ENCODE results near the gene HCFC1.

The HCFC1 gene

DNA sequence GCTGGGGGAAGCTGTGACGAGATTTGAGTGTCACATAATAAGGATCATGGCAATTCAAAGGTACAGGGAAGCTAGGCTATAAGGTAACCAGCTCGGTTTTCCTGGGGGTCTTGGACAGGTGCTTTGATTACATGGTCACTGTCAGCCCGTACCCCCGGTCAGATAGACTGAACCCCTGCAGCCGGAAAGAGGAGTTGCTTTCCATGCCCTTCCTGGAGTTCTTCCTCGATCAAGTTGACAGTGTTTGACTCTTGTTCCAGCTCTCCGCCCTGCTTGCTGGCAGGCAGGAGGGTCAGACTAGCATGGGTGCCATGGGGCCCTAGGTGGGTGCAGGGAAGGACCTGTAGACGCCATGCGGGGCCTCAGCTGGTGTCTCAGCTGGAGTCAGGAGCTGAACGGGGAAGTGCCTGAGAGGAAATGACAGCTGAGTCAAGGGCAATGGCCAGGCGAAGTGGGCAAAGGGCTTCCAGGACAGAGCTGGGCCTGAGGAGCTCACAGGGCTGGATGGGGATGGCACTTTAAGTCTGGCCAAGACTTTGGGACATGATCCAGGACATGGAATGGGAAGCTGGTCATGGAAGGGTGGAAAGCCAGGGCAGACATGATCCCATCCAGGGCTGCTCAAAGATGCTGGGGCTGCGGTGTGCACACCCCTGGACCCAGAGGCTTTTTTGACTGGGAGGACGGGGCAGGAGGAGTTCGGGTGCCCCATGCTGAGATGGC, 2.5 kb upstream of the HCFC1 start:
- DNase-seq (ENCODE audit: low read depth, low spot score): no peak

DNA sequence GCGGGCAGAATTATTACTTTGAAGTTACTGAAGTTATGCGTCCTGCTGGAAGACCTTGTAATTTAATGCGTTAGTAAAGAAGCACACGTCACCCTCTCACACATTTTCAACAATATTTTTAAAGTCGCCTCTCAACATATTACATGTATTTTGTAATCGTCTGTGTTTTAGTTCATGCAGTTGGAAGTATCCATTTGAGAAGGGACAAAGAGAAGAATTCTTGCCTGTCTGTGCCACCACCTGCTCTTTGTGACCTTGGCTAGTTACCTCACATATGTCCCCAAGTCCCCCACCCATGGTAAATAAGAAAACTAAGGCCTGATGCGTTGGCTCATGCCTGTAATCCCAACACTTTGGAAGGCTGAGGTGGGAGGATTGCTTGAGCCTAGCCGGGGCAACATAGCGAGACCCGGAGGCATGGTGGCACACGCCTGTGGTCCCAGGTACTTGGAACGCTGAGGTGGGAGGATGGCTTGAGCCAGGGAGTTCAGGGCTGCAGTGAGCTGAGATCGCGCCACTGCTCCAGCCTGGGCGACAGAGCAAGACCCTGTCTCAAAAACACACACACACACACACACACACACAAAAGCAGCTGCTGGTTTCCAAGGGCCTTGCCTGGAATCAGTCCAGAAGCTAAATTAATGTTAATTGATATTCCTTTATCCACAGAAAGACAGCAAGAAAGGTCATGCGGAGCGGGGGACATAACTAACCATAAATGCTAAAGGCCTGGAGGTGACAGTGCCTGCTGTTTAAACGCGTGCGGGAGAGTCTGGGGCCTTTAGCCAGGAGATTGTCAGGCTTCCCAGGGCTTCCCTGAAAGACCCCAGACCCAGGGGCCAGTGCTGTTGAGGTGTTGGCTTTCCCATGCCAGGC, 1.7 kb upstream of the HCFC1 start:
- no peak for DNase-seq (ENCODE audit: low read depth, low spot score)

DNA sequence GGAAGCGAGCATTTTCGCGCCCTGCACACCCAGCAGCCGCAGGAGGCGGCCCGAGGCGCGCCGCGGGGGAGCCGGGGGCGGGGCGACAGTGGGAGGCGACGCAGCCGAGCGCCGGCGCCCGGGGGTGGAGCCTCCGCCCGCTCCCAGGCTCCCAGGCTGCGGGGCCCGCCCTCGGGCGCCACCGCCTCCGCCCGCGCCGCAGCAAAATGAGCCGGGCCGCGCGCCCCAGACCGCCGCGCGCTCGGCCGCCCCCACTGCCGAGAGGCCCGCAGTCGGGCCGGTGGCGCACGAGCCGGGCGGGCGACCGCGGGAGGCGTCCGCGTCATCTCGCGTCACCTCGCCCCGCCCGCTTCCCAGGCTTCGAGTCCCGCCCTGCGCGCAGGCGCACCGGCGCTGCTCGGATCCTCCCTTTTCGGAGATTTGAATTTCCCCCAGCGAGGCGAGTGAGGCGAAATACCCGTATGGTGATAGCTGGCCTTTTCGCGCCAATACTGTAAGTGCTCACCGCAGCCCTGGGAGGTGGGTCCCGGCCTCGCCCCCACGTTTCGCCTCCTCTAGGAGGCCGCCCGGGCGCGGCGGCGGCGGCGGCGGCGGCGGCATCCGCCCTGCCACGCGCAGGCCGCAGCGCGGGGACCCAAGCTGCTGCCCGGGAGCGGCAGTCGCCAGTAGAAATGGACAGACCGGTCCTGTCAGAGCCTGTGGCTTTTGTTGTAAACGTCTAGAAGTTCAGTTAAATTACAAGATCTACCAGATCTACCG, 929 bp upstream of the HCFC1 start, which contains the start of gene TMEM187:
TMEM187 (plus strand) TSS at position 387 of the 759 bp plus-strand sequence. CDS start 9,309 bp downstream, outside the sequence.
- peak; percentile 70 for DNase-seq (ENCODE audit: low read depth, low spot score)

DNA sequence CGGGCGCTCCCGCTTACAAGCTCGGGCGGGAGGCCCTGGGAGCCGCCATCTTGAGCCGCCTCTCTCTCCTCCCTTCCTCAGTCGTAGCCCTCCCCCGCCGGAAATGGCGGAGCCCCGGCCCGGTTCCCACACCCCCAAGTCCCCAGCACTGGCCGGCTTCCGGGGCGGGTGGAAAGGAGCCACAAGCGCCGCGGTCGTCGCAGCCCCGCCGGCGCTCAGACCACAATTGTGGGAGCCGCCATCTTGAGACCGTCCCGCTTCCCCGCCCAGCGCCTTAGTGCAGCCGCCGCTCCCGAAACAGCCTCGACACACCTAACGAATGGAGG, 531 bp downstream of the HCFC1 start:
- DNase-seq (ENCODE audit: low read depth, low spot score): peak; percentile 80

DNA sequence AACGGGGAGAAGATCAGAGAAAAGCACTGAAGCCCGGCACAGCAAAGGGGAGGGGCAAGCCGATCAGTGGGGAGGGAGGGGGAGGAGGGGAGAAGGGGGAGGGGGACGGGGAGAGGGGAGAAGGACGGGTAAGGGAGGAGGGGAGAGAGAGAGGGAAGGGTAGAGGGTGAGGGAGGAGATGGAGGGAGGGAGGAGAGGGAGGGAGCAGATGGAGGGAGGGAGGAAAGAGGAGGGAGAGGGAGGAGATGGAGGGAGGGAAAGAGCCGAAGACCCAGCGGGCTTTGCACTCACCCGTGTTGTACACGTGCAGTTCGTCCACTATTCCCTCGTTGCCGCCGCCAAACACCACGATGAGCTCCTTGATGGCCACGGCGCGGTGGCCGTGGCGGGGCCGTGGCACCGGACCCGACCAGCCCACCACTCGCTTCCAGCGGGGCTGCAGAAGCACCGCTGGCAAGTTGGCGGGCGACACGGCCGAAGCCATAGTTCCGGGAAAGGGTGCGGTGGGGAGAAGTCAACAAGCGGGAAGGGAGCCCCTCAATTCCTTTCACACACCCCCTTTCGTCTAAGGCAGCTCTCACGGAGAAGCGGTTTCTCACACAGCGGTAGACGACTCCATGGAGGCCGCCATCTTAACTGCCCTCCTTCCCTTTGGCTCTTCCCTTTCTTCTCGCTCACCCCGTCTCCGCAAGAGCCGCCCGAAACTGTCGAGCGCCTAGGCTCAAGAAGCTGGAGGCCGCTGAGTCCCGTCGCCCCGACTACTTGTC, 1.1 kb downstream of the HCFC1 start:
- no peak for DNase-seq (ENCODE audit: low read depth, low spot score)

DNA sequence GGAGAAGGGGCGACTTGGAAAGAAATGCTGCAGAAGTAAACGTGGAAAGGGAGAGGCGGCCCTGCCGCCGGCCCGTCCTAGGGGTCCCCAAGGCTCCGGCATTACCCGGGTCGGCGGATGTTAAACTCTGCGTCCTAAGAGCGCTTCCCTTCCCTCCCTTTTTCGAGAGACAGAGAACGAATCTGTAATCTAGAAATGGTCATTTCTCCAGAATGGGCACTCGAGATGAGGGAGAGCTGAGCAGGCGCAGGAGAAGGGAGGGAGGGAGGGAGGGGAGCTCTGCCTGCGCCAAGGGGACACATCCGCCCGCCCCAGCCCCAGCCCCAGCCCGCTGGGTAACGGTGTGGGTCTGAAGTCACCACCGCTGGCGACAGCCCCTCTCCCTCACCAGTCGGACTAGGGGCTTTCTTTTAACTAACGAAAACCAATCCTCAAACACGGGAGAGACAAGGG, 1.7 kb downstream of the HCFC1 start:
- no peak for DNase-seq (ENCODE audit: low read depth, low spot score)

DNA sequence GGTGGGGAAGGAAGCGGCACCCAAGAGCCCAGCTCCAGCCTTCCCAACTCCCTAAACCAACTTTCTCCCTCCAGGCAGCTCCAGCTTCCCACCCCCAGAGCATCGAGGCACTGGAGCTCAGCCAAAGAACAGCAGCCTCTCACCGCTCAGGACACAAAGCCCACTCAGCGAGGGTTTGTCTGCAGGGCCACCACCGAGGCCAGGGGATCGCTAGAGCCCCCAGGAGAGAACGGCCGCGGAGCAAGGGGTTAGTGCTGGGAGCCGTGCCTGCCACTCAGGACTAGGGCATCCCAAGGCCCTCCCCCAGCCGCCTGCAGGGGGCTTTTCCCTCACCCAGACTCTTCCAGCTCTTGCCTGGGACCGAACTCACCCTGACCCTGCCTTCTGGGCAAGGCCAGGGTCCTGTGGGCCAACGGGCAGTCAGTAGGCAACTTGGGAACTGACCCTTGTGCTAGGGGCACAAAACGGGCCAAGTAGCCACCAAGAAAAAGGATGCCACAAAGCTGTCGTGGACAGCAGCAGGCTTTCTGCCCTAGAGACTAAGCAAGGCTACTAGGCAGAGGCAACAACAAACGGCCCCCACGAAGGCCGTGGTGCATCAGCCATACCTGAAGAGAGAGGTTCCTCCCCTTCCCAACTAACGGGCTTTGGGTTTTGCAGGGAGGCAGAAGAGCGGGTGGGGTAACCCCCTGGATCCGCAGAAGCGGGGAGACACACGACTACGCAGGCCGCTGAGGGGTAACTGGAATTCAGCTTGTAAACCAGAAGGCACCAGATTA, 2.3 kb downstream of the HCFC1 start:
- no peak for DNase-seq (ENCODE audit: low read depth, low spot score)

DNA sequence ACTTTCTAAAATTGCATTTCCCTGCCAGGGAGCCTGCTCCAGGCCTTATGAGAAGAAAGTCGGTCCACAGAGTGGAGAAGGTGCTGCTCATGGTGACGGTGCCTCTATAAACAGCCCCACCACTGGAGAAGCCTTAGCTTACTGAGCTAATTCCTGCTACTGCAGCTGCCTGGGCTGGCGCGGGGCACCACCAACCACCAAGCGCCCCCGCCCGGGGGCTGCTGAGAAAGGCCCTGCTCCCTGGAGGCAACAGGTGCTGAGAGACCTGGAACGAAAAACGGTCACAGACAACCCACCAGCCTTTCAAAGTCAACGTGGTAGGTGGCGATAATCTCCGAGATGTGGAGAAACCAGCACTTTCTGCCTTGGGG, 2.9 kb downstream of the HCFC1 start:
- DNase-seq (ENCODE audit: low read depth, low spot score): no peak

DNA sequence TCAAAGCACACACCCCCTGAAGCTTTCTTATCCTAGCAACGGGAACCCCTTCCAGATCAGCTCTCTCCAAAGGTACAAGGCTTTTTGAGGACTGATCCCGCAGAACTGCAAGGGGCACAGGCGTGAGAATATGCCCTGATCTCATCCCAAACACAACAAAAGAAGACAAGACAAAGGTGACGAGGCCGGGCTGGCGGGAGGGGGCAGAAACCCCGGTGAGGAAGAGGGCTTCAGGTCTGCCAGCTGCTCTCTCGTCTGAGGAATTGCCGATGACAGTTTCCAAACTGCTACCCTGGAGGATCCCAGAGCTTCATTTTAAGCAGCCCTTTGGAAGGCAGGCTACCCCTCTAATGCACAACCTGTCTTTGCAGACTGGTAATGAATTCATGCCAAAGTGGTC, 3.4 kb downstream of the HCFC1 start:
- no peak for DNase-seq (ENCODE audit: low read depth, low spot score)

DNA sequence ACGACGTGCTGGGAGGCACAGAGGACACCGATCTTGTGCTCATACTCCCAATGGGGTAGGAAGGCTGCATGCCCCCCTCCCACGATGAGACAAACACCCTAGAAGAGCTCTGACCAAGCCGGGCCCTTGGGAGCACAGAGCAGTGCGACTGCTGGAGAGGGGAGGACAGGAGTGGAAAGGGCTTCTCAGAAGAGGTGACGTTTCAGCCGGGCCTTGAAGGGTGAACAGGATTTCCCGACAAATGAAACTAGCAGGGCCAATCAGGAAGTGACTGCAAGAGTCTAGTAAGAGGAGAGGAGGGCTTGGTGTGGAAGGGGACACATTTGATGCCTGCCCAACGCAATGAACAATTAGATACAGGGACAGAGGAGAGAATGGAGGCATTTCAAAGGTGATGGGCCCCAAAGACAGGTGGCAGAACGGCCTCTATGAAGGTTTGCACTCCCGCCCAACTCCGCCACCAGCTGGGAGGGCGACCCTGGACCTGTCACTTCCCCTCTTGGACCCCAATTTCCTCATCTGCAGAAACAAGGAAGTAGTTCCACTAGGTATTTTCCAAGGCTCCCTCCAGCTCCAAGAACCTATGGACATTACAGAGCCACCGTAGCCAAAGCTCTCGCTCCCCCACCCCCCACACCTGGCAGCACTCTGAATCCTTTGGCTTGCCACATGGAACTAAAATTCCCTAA, 3.9 kb downstream of the HCFC1 start:
- DNase-seq (ENCODE audit: low read depth, low spot score): no peak

DNA sequence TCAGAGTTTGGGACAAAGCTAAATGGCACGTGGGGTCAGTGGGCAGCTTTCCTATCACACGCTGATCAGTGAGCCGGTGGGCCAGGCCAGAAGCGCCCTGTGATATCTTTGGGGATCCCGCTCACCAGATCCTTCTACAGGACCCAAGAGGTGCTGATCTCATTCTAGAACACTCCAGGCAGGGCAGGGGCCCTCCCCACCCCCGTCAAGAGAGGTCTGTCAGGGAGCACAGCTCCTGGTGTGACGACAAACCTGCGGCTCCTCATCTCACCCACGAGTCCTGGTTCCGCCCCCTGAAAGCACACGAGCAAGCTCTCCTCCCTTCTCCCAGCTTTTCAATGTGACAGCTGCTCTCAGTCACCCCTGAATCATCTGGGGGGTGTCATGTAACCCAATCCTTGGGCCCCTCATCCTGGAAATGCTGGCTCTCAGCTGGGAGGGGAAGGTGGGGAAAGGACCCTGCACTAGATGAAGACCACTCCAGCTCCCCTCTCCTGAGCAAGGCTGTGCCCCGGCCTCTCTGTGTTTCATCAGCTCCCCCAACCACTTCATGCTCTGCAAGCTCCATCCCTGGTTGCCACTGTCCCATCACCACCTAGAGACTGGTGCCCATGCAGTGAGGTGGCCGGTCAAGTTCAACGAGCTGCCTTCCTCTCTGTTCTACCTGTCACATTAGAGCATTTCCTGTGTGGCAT, 4.6 kb downstream of the HCFC1 start:
- DNase-seq (ENCODE audit: low read depth, low spot score): no peak

DNA sequence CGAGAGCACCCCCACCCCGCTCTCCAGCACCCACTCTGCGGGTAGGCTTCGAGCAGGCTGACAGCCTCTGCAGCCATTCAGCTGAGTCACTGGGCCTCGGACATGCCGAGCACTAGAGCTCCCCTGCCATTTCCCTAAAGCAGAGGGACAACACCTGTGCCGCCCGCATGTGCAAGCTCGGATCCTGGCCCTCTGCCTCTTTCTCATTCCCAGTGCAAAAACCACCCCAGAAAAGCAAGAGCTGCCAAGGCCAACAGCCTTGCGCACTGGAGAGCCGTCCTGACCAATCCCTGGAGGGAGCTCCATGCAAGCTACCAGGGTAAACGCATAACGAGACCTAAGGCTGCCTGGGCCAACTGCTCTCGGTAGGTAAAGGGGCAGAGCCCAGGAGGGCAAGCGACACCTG, 5.3 kb downstream of the HCFC1 start:
- DNase-seq (ENCODE audit: low read depth, low spot score): no peak

DNA sequence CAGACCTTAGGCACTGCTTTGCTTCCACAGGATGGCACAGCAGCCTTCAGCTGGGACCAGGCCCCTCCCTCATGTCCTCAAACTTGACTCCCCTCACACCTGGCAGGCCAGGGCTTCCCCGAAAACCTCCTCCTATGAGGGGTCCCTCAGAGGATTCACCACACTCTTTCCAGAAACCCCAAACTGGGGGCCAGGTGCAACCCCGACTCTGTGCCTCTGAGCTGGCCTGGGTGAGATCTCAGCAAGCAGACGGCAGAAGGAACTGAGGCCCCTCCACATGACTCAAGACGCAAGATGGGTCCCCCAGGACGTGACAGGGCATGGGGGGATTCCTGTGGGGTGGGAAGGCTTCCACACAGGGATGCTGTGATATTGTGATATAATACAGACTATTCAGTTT, 6.2 kb downstream of the HCFC1 start:
- DNase-seq (ENCODE audit: low read depth, low spot score): no peak

DNA sequence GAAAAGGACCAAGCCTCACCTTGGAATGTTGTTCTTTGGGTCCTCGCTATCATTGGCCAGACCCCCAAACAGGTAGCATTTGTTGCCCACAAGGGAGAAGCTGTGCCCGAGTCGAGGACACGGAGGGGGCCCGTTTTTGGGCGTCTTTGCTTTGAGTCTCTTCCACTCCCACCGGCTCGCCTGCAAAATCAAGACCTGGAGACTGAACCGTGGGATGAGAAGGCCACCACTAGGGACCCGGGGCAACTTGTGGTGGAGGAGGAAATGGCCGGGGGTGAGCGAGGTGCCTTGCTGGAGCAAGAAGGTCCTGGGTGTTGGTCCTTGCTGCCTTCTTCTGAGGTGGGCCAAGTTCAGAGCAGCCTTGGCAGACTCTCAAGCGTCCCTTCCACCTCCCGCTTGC, 7.5 kb downstream of the HCFC1 start:
- DNase-seq (ENCODE audit: low read depth, low spot score): no peak

DNA sequence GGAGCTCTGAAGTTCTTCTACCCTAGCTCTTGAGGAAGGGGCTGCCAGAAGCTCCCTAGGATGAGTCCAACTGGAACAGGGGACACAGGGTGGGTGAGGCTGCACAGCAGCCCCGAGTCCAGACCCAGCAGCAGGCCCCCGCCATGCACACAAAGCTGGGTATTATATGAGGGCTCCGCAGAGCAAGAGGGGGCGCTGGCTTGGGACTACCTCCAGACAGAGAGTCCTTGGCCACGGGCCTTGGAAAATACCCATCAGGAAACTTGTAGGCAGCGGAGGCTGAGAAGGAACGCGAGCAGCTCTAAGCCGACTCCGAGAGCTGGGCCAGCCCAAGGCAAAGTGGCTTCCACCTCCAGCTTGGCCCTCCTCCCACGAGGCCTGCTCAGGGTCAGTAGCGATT, 8.1 kb downstream of the HCFC1 start:
- no peak for DNase-seq (ENCODE audit: low read depth, low spot score)

DNA sequence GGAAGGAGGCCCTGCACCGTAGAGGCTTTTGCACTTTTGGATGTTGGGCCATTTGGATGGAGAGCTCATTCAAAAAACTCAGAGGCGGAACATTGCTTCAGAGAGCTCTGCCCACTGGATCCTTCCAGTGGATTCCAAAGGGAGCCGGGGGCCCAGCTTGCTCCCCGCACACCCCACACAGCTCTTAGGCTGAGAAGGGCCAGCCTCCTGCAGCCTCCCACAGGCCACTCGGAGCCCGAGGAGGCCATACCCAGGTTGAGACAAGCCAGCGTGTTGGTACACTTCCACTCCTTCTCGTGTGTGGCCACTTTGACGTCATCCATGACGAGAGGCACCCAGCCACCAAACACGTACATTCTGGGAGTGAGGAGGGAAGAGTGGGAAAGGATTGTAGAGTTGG, 10.3 kb downstream of the HCFC1 start:
- no peak for DNase-seq (ENCODE audit: low read depth, low spot score)

DNA sequence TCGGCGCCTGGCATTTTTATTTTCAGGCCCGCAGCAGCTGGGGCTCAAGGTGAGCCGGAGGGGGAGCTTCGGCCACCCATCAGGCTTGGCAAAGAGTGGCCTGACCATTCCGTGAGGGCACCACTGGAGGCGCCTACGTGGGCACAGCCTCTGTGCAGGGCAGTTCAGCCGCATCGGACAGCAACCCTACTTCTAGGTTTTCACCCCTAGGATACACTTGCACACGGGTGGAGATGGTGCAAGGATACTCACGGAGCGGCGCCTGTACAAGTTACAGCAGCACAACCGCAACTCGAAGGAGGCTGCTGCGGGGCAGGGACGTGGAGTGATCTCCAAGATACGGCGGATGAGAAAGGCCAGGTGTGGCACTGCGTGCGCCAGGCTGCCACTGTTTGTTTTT, 10.8 kb downstream of the HCFC1 start:
- DNase-seq (ENCODE audit: low read depth, low spot score): no peak

DNA sequence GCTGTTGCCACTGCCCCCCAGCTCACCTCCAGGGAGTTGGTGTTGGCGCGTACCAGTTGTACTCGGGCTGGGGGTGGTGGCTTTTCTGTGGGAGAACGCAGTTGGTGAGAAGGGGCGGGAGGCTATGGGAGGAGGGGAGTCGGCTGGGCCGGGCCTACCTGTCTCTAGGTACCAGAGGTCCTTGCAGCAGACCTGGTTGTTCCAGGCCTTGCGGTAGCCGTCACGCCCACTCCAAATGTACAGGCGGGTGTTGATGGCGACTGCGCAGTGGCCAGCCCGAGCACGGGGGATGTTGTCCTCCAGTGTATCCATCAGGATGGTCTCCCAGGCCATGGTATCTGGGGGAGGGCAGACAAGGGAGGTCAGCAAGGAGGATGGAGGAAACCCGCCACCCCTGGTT, 11.5 kb downstream of the HCFC1 start:
- DNase-seq (ENCODE audit: low read depth, low spot score): no peak

DNA sequence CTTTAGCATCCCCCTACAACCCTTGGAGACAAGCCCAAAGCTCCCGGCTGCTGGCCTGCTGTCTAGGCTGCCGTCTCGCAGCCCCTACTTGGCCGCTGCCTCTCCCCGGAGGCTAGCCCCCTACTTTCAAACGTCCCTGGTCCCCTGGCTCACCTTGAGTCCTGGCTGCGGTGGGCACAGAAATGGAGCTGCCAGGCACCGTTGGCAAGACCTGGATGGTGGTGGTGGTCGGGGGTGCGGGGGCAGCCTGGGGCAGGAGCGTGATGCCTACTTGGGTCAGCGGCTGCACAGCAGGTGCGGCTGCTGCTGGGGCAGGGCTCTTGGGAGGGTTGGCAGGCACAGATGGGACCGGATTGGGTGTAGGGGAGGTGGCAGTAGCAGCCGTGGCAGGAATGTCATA, 12.0 kb downstream of the HCFC1 start:
- no peak for DNase-seq (ENCODE audit: low read depth, low spot score)

DNA sequence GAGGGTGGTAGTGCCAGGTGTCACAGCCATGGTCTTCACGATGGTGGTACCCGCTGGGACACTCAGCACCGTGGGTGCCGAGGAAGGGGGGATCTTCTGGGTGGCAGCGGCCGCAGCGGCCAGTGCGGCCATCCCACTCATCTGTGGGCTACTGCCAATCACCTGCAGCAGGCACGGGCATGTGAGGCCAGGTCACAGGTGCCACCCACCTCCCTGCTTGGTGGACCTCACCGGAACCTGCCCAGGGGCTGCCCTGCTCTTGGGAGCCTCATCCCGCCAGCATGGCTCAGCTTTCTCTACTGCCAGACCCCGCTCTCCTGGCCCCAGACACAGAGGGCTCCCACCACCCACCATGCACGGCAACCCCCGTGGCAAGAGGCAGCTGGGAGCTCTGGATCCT, 13.0 kb downstream of the HCFC1 start:
- no peak for DNase-seq (ENCODE audit: low read depth, low spot score)

Measured in smooth muscle cell of the brain vasculature (primary cell).